Trophoblast cell (in vitro differentiated cells and primary cell): ENCODE measurements around the gene GLIPR2.
A peak's percentile ranks its signal among the peaks of the same experiment; 100 is the strongest.

Experiments used
- DNase-seq, 2 donors: peaks; one replicate each; pipeline ENCODE4 v3.0.0-alpha.2; 2016
- H2AFZ ChIP-seq: 2 replicates; pipeline ENCODE4 v1.6.1; 2013; ENCODE audit warnings: low read length, moderate library complexity, mild to moderate bottlenecking; ENCODE audit not compliant: insufficient read depth, poor library complexity
- H2AK5ac ChIP-seq: 2 replicates; pipeline ENCODE4 v1.6.1; 2013; ENCODE audit warnings: mild to moderate bottlenecking, low read length
- H2BK120ac ChIP-seq: 2 replicates; pipeline ENCODE4 v1.6.1; 2013; ENCODE audit warnings: low read length, mild to moderate bottlenecking, moderate library complexity; ENCODE audit not compliant: insufficient read depth, poor library complexity
- H2BK12ac ChIP-seq: 2 replicates; pipeline ENCODE4 v1.6.1; 2013; ENCODE audit warnings: mild to moderate bottlenecking, low read length, moderate library complexity
- H2BK5ac ChIP-seq: 2 replicates; pipeline ENCODE4 v1.6.1; 2013; ENCODE audit warnings: low read length, low read depth, moderate library complexity, mild to moderate bottlenecking; ENCODE audit not compliant: poor library complexity
- H3K14ac ChIP-seq: 2 replicates; pipeline ENCODE4 v1.6.1; 2013; ENCODE audit warnings: mild to moderate bottlenecking, low read length
- H3K18ac ChIP-seq: 2 replicates; pipeline ENCODE4 v1.6.1; 2013; ENCODE audit warnings: mild to moderate bottlenecking, low read length
- H3K23ac ChIP-seq: 2 replicates; pipeline ENCODE4 v1.6.1; 2013; ENCODE audit warnings: low read length
- H3K27ac ChIP-seq: 2 replicates; pipeline ENCODE4 v1.5.1; 2013; ENCODE audit warnings: low read depth, mild to moderate bottlenecking, inconsistent platforms, low read length, moderate library complexity
- H3K27me3 ChIP-seq: 2 replicates; pipeline ENCODE4 v1.6.1; 2013; ENCODE audit warnings: inconsistent platforms, mild to moderate bottlenecking, low read length, moderate library complexity; ENCODE audit not compliant: insufficient read depth
- H3K36me3 ChIP-seq, 2 experiments: 1 replicate in 1 of 2; 2 replicates in 1 of 2; pipeline ENCODE4 v1.6.1; 2013; ENCODE audit warnings: low read length in 2 of 2, mild to moderate bottlenecking in 2 of 2, moderate library complexity in 1 of 2; ENCODE audit not compliant: insufficient read depth in 2 of 2, control insufficient read depth in 1 of 2
- H3K4ac ChIP-seq: 2 replicates; pipeline ENCODE4 v1.6.1; 2013; ENCODE audit warnings: low read depth, mild to moderate bottlenecking, low read length, moderate library complexity
- H3K4me1 ChIP-seq, 2 experiments: 1 replicate in 1 of 2; 2 replicates in 1 of 2; pipeline ENCODE4 v1.6.1; 2013; ENCODE audit warnings: low read length in 2 of 2, mild to moderate bottlenecking in 2 of 2, moderate library complexity in 1 of 2; ENCODE audit not compliant: insufficient read depth in 2 of 2, control insufficient read depth in 1 of 2
- H3K4me2 ChIP-seq: 2 replicates; pipeline ENCODE4 v1.6.1; 2013; ENCODE audit warnings: inconsistent platforms, mild to moderate bottlenecking, low read length, moderate library complexity
- H3K4me3 ChIP-seq: 2 replicates; pipeline ENCODE4 v1.5.1; 2013; ENCODE audit warnings: mild to moderate bottlenecking, low read depth, low read length, inconsistent platforms
- H3K79me1 ChIP-seq: one replicate; pipeline ENCODE4 v1.6.1; 2013; ENCODE audit warnings: low read length
- H3K79me2 ChIP-seq: 2 replicates; pipeline ENCODE4 v1.6.1; 2013; ENCODE audit warnings: low read length, mild to moderate bottlenecking; ENCODE audit not compliant: control insufficient read depth, insufficient read depth, poor library complexity
- H3K9ac ChIP-seq: 2 replicates; pipeline ENCODE4 v1.6.1; 2013; ENCODE audit warnings: mild to moderate bottlenecking, low read length
- H3K9me3 ChIP-seq: 2 replicates; pipeline ENCODE4 v1.6.1; 2013; ENCODE audit warnings: low read depth, mild to moderate bottlenecking, control low read depth, inconsistent platforms, low read length; ENCODE audit not compliant: insufficient read depth
- H4K12ac ChIP-seq: 2 replicates; pipeline ENCODE4 v1.6.1; 2013; ENCODE audit warnings: low read depth, mild to moderate bottlenecking, low read length, moderate library complexity
- H4K8ac ChIP-seq: 2 replicates; pipeline ENCODE4 v1.6.1; 2013; ENCODE audit warnings: low read depth, mild to moderate bottlenecking, low read length, moderate library complexity
- H4K91ac ChIP-seq: one replicate; pipeline ENCODE4 v1.6.1; 2013; ENCODE audit warnings: low read depth, mild to moderate bottlenecking, low read length, moderate library complexity
- WGBS: extraction: QIAGEN DNeasy Blood & Tissue Kit; methylation state at CpG from one replicate; pipeline ENCODE4 v1.1.7; 2013; ENCODE audit warnings: missing lambda C conversion rate; ENCODE audit not compliant: insufficient read length, insufficient coverage; ENCODE audit errors: extremely low coverage; 5-methylcytosine and 5-hydroxymethylcytosine counted together

GLIPR2 gene

GRCh38 chr9:36192196-36192595, 55.7 kb downstream of the GLIPR2 start:
- Histone ChIP-seq H4K91ac (no peak overlapping the region), H2AFZ (no peak overlapping the region), H3K27ac (no peak overlapping the region), H3K4me1 (peaks cover 7 to 20% of the 10 kb centered on the region in 2 experiments), H3K18ac (no peak overlapping the region), H2BK12ac (no peak overlapping the region), H2BK120ac (no peak overlapping the region), H3K4ac (peak overlapping the region; percentile 93), H3K27me3 (no peaks in the 10 kb centered on the region), H3K4me3 (no peak overlapping the region), H3K14ac (no peak overlapping the region), H3K36me3 (peaks cover 3 to 7% of the 10 kb centered on the region in 2 experiments), H3K23ac (no peak overlapping the region), H3K79me1 (peaks cover 14% of the 10 kb centered on the region), H4K8ac (no peak overlapping the region), H2AK5ac (no peak overlapping the region), H2BK5ac (no peak overlapping the region), H3K9me3 (no peaks in the 10 kb centered on the region), H3K79me2 (peaks cover 20% of the 10 kb centered on the region), H3K9ac (no peak overlapping the region), H4K12ac (no peak overlapping the region), H3K4me2 (peak overlapping the region; percentile 70)
- WGBS: no CpG with 5 or more reads among the region's 4 CpGs
- DNase-seq: no peak

GRCh38 chr9:36193023-36193422, 56.5 kb downstream of the GLIPR2 start:
- DNase-seq: no peak
- no CpG with 5 or more reads among the region's 3 CpGs for WGBS

GRCh38 chr9:36194326-36195000, 57.9 kb downstream of the GLIPR2 start:
- Histone ChIP-seq H2BK5ac (no peak overlapping the region), H3K36me3 (peaks cover 18 to 21% of the 10 kb centered on the region in 2 experiments), H3K14ac (no peak overlapping the region), H4K91ac (no peak overlapping the region), H2AFZ (no peak overlapping the region), H3K27me3 (no peaks in the 10 kb centered on the region), H3K79me1 (peaks cover 14% of the 10 kb centered on the region), H3K9ac (no peak overlapping the region), H3K4ac (peak overlapping the region; percentile 58), H3K79me2 (peaks cover 20% of the 10 kb centered on the region), H3K27ac (peak overlapping the region; percentile 38), H4K8ac (no peak overlapping the region), H3K4me3 (no peak overlapping the region), H3K9me3 (no peaks in the 10 kb centered on the region), H3K23ac (no peak overlapping the region), H3K4me1 (peaks cover 7 to 16% of the 10 kb centered on the region in 2 experiments), H3K18ac (no peak overlapping the region), H2BK12ac (no peak overlapping the region), H2BK120ac (no peak overlapping the region), H3K4me2 (peak overlapping the region; percentile 50), H2AK5ac (no peak overlapping the region), H4K12ac (no peak overlapping the region)
- DNase-seq: no peak
- WGBS: no CpG with 5 or more reads among the region's 4 CpGs

More at GRCh38 chr9:36193023-36193422, 56.5 kb downstream of the GLIPR2 start:
- H3K79me2 ChIP-seq: peaks cover 20% of the 10 kb centered on the region
- no peaks in the 10 kb centered on the region for H3K9me3 ChIP-seq
- H3K79me1 ChIP-seq: peaks cover 14% of the 10 kb centered on the region
- H2BK120ac ChIP-seq: no peak overlapping the region
- H3K36me3 ChIP-seq: peaks cover 7 to 9% of the 10 kb centered on the region in 2 experiments
- H3K23ac ChIP-seq: no peak overlapping the region
- no peak overlapping the region for H2BK5ac ChIP-seq
- peaks cover 7 to 16% of the 10 kb centered on the region in 2 experiments for H3K4me1 ChIP-seq
- H4K12ac ChIP-seq: no peak overlapping the region
- H3K4me3 ChIP-seq: no peak overlapping the region
- H3K27me3 ChIP-seq: no peaks in the 10 kb centered on the region
- no peak overlapping the region for H4K8ac ChIP-seq
- H2AK5ac ChIP-seq: no peak overlapping the region
- peak overlapping the region; percentile 44 for H3K4ac ChIP-seq
- no peak overlapping the region for H4K91ac ChIP-seq
- H2BK12ac ChIP-seq: no peak overlapping the region
- H3K27ac ChIP-seq: no peak overlapping the region
- H3K4me2 ChIP-seq: peak overlapping the region; percentile 70
- H3K18ac ChIP-seq: no peak overlapping the region
- H3K9ac ChIP-seq: no peak overlapping the region
- H2AFZ ChIP-seq: no peak overlapping the region
- no peak overlapping the region for H3K14ac ChIP-seq

- H3K9ac ChIP-seq: no peak overlapping the region
- peaks cover 41 to 76% of the 10 kb centered on the region in 2 experiments for H3K36me3 ChIP-seq
- H4K8ac ChIP-seq: no peak overlapping the region
- H3K18ac ChIP-seq: no peak overlapping the region
- H4K12ac ChIP-seq: no peak overlapping the region
- no peaks in the 10 kb centered on the region for H3K9me3 ChIP-seq
- H3K4ac ChIP-seq: peak overlapping the region; percentile 37
- H4K91ac ChIP-seq: no peak overlapping the region
- H3K79me2 ChIP-seq: peaks cover 3% of the 10 kb centered on the region
- no peak overlapping the region for H3K14ac ChIP-seq
- no peak overlapping the region for H2AFZ ChIP-seq
- no peak overlapping the region for H3K4me3 ChIP-seq
- no peak overlapping the region for H3K4me2 ChIP-seq
- H3K27ac ChIP-seq: no peak overlapping the region
- no peak overlapping the region for H2AK5ac ChIP-seq
- H2BK12ac ChIP-seq: no peak overlapping the region
- no peaks in the 10 kb centered on the region for H3K79me1 ChIP-seq
- no peaks in the 10 kb centered on the region for H3K4me1 ChIP-seq
- no CpG with 5 or more reads among the region's 11 CpGs for WGBS
- H2BK120ac ChIP-seq: no peak overlapping the region
- H3K27me3 ChIP-seq: no peaks in the 10 kb centered on the region
- H3K23ac ChIP-seq: no peak overlapping the region
- H2BK5ac ChIP-seq: no peak overlapping the region
- peak; percentile 9 to 40 for DNase-seq
These were observed 68.5 kb downstream of the GLIPR2 start for GRCh38 chr9:36204906-36205547.
